GM12874 (cell line): ENCODE measurements around the gene GTPBP1.

ENCODE experiments used
- CTCF ChIP-seq: IDR thresholded peaks from 2 replicates; pipeline ENCODE4 v1.5.1; 2011; ENCODE audit warnings: low read depth, mild to moderate bottlenecking, control low read depth, low read length, moderate library complexity; ENCODE audit not compliant: insufficient read depth

Gene GTPBP1

GRCh38 chr22:38727123-38727522 lies 21.4 kb downstream of the GTPBP1 start:
- TF ChIP-seq CTCF = no peak

GRCh38 chr22:38727530-38728451 lies 22.0 kb downstream of the GTPBP1 start:
- TF ChIP-seq CTCF = no peak

- no peak for TF ChIP-seq CTCF
These were observed 23.4 kb downstream of the GTPBP1 start for GRCh38 chr22:38728871-38729796.

- TF ChIP-seq CTCF = no peak
These were observed 24.2 kb downstream of the GTPBP1 start for GRCh38 chr22:38729946-38730345.

- no peak for TF ChIP-seq CTCF
These were observed 24.7 kb downstream of the GTPBP1 start for GRCh38 chr22:38730411-38730871.

GRCh38 chr22:38731703-38732161 lies 26.0 kb downstream of the GTPBP1 start:
- TF ChIP-seq CTCF = no peak

GRCh38 chr22:38732251-38732815 lies 26.6 kb downstream of the GTPBP1 start:
- no peak for TF ChIP-seq CTCF
